Measurements from ENCODE around the gene SORCS3.

The SORCS3 gene

DNA sequence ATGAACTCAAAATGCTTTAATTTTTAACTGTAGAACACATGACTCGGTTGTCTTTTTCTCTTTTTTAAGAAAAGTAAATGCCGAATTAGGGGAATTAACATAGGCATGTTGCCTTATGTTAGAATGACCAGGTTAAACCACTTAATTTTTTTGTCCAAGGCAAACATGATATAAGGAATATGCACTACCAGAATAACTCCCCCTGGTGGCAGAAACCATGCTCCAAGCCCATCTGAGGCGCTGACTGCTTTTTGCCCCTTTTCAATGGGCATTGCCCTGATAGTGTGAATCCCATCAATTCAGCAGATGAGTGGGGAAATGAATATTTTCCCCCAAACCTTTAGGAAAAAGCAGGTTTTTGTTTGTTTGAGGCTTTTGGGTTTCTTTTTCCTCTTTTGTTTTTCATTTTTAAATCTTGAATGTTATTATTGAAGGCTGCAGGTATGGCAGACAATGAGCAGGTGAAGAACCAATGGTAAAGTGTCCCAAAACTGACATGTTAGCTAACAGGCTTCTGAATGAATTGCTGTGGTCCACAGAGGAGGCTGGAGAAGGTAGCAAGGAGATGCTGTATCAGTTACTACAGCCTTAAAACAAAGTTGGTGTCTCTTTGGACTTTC, 284.3 kb downstream of the SORCS3 start:
- Histone ChIP-seq H3K27me3 (ENCODE audit: insufficient read depth, low read depth, severe bottlenecking) (no peaks in the 10 kb centered on the region), H3K36me3 (no peaks in the 10 kb centered on the region), H3K4me3 (ENCODE audit: low read depth, low read length) (no peak overlapping the region), H3K27ac (no peak overlapping the region), H3K9me3 (ENCODE audit: severe bottlenecking) (no peaks in the 10 kb centered on the region)
- TF ChIP-seq, protein P1, sequence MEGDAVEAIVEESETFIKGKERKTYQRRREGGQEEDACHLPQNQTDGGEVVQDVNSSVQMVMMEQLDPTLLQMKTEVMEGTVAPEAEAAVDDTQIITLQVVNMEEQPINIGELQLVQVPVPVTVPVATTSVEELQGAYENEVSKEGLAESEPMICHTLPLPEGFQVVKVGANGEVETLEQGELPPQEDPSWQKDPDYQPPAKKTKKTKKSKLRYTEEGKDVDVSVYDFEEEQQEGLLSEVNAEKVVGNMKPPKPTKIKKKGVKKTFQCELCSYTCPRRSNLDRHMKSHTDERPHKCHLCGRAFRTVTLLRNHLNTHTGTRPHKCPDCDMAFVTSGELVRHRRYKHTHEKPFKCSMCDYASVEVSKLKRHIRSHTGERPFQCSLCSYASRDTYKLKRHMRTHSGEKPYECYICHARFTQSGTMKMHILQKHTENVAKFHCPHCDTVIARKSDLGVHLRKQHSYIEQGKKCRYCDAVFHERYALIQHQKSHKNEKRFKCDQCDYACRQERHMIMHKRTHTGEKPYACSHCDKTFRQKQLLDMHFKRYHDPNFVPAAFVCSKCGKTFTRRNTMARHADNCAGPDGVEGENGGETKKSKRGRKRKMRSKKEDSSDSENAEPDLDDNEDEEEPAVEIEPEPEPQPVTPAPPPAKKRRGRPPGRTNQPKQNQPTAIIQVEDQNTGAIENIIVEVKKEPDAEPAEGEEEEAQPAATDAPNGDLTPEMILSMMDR (IDR thresholded peaks at IDR 0.05; ENCODE audit: low read depth, low read length) = peak; percentile 72
- DNase-seq = peak; percentile 70

DNA sequence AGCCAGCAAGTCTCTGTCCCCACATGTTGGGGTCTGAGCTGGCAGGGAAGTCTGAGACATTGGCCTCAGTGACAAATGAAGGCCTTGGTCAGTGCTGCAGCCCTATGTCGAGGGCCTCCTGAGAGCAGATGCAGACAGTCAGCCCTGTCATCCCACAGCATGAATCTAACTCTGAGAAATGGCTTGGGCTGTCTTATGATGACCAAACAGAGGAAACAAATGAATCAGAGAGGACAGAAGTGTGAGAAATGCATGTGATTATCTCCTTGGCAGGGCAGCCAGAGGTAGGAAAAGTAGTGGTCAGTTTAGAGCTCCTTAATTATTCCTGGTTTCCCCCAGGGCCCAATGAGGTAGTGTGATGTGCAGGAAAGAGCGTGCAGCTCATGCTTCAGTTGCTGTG, 287.6 kb downstream of the SORCS3 start:
- DNase-seq = peak; percentile 11
- no peaks in the 10 kb centered on the region for H3K36me3 ChIP-seq
- no peak overlapping the region for H3K27ac ChIP-seq
- no peaks in the 10 kb centered on the region for H3K9me3 ChIP-seq (ENCODE audit: severe bottlenecking)
- TF ChIP-seq, protein P1 (IDR thresholded peaks at IDR 0.05; ENCODE audit: low read depth, low read length) = no peak
- H3K4me3 ChIP-seq (ENCODE audit: low read depth, low read length) = no peak overlapping the region
- H3K27me3 ChIP-seq (ENCODE audit: insufficient read depth, low read depth, severe bottlenecking) = no peaks in the 10 kb centered on the region

DNA sequence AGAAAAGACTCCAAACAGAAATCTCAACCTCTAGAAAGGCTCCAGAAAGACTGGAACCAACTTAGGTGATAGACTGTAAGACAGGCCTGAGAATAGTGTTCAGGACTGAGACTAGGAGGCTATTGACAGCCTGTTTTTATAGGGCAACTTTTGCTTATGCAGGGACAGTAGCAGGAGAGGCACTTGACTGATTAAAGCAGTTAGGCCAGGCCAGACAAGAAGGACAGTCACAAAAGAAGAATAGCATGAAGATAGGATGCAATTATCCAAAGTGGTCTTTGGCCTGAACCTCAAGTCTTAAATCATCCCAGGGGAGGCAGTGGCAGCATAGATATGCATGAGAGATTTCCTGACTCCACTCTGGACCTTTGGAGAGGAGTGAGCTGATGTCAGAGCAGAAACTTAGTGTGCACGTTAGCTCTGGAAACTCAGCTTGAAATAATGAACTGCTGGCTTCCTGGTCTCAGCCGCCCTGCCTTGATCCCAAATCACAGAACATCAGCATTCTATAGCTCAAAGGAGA, 290.6 kb downstream of the SORCS3 start:
- no peaks in the 10 kb centered on the region for H3K9me3 ChIP-seq (ENCODE audit: severe bottlenecking)
- DNase-seq = peak; percentile 51
- H3K27ac ChIP-seq = no peak overlapping the region
- TF ChIP-seq, protein P1 (IDR thresholded peaks at IDR 0.05; ENCODE audit: low read depth, low read length) = no peak
- no peak overlapping the region for H3K4me3 ChIP-seq (ENCODE audit: low read depth, low read length)
- no peaks in the 10 kb centered on the region for H3K27me3 ChIP-seq (ENCODE audit: insufficient read depth, low read depth, severe bottlenecking)
- no peaks in the 10 kb centered on the region for H3K36me3 ChIP-seq

DNA sequence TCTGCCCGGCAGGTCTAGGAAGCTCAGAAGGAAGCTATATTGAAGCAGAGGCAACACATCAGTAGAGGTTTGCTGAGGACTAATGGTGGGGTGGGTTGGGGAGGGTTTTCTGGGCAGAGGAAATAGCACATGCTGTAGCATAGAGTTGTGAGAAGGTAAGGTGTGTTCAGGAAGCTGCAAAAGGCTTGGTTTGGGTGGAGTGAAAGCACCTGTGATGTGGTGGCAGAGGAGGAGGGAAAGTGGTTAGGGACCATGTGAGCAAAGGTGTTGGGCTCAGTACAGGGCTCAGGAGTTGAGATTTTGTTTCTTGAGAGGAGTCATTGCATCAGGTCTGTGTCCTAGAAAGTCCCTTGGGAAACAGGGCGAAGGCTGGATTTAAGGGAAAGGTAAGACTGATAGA, 294.6 kb downstream of the SORCS3 start:
- Histone ChIP-seq H3K27me3 (ENCODE audit: insufficient read depth, low read depth, severe bottlenecking) (no peaks in the 10 kb centered on the region), H3K27ac (no peak overlapping the region), H3K9me3 (ENCODE audit: severe bottlenecking) (no peaks in the 10 kb centered on the region), H3K36me3 (no peaks in the 10 kb centered on the region), H3K4me3 (ENCODE audit: low read depth, low read length) (no peak overlapping the region)
- DNase-seq = no peak
- TF ChIP-seq, protein P1 (IDR thresholded peaks at IDR 0.05; ENCODE audit: low read depth, low read length) = no peak

DNA sequence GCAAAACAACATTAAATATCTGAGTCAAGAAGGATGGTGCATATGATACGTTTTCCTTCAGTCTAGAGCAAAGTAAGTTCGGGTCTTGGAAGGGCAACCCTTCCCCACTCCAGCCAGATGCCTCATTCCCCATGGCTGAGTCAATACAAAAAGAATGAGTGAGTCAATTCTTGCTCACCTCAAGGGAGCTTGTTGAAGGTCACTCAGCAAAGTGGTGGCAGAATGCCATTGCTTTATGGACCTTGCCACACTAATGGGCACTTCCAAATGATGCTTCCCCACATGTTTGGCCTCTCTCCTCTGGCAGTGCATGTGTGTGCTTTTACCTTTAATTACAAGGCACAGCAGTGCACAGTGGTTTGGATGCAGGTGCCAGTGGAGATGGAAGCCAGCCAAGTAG, 296.5 kb downstream of the SORCS3 start:
- no peak overlapping the region for H3K4me3 ChIP-seq (ENCODE audit: low read depth, low read length)
- H3K9me3 ChIP-seq (ENCODE audit: severe bottlenecking) = no peaks in the 10 kb centered on the region
- no peak for DNase-seq
- no peak overlapping the region for H3K27ac ChIP-seq
- TF ChIP-seq, protein P1 (IDR thresholded peaks at IDR 0.05; ENCODE audit: low read depth, low read length) = no peak
- no peaks in the 10 kb centered on the region for H3K27me3 ChIP-seq (ENCODE audit: insufficient read depth, low read depth, severe bottlenecking)
- H3K36me3 ChIP-seq = no peaks in the 10 kb centered on the region

DNA sequence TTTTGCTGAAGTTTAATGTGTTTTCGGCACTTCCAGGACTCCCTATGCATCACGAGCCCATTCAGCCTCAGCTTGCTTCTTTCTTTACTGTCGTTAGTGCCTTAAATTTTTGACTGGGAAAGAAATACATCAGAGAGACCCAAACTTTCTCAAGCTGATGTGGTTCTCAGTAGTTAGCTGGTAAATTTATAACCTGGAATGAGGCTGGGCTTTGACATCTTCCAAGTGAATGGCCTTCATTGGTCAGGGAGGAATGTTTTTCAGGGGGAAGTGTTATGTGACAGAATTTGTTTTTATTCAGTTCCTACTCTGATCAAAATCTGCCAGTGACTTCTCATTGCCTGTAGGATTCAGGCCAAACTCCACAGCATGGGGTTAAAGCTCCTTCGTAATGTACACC, 296.9 kb downstream of the SORCS3 start:
- Histone ChIP-seq H3K9me3 (ENCODE audit: severe bottlenecking) (no peaks in the 10 kb centered on the region), H3K4me3 (ENCODE audit: low read depth, low read length) (no peak overlapping the region), H3K27me3 (ENCODE audit: insufficient read depth, low read depth, severe bottlenecking) (no peaks in the 10 kb centered on the region), H3K27ac (no peak overlapping the region), H3K36me3 (no peaks in the 10 kb centered on the region)
- TF ChIP-seq, protein P1 (IDR thresholded peaks at IDR 0.05; ENCODE audit: low read depth, low read length) = no peak
- no peak for DNase-seq

All from WERI-Rb-1 (cell line).